Activated B cell treated with CpG ODN at 0.5 μM for 24 hours (primary cell): ENCODE results near the gene FAM136A. TPM values are rescaled to one million over a fixed set of nuclear protein-coding genes. Genes with fewer than 3 reads are reported as not detected.
"Not testable (repeated sequence)": the region's sequence is repeated elsewhere in the genome, so short reads cannot be mapped to it uniquely, and the experiment has no call there.

Experiments used
- ATAC-seq: fragments of 200-7000 bp; cut with Tn5 transposase; one replicate; pipeline ENCODE4 v1.10.0; 2021; ENCODE audit warnings: low read depth, mild to moderate bottlenecking, moderate library complexity
- CTCF ChIA-PET: fragments of 350-600 bp; sonication (Branson Sonifier 250); formaldehyde crosslinking; loops from one replicate; lab custom pipeline; 2021; ENCODE audit warnings: antibody characterized with exemption; lab: Charles Lee
- POLR2A ChIA-PET: fragments of 350-600 bp; sonication (Branson Sonifier 250); formaldehyde crosslinking; loops from one replicate; lab custom pipeline; 2021; ENCODE audit warnings: antibody characterized with exemption; lab: Charles Lee
- DNase-seq: peaks from one replicate; pipeline ENCODE4 v3.0.0; 2022
- H3K27ac Mint-ChIP-seq: one replicate; pipeline ENCODE4 v1.8.0; 2020; ENCODE audit warnings: mixed read lengths
- H3K27me3 Mint-ChIP-seq: one replicate; pipeline ENCODE4 v1.8.0; 2021; ENCODE audit warnings: mixed read lengths
- H3K36me3 Mint-ChIP-seq: one replicate; pipeline ENCODE4 v1.8.0; 2021; ENCODE audit warnings: low read depth, mixed read lengths
- H3K4me1 Mint-ChIP-seq: one replicate; pipeline ENCODE4 v1.8.0; 2021; ENCODE audit warnings: mixed read lengths
- H3K4me3 Mint-ChIP-seq: one replicate; pipeline ENCODE4 v1.8.0; 2020; ENCODE audit warnings: mild to moderate bottlenecking, mixed read lengths
- H3K9me3 Mint-ChIP-seq: one replicate; pipeline ENCODE4 v1.8.0; 2020; ENCODE audit warnings: mixed read lengths
- CTCF ChIP-seq: fragments of 200-600 bp; IDR thresholded peaks from one replicate; pipeline ENCODE4 v1.8.0; 2022; ENCODE audit warnings: antibody characterized with exemption, mild to moderate bottlenecking
- intact Hi-C: fragments of 100-400 bp; cut with micrococcal nuclease; formaldehyde crosslinking; loops from one replicate; pipeline ENCODE4 v1.15.1; 2024
- total RNA-seq: library from RNA; stranded (reverse); gene quantifications from 2 replicates; pipeline ENCODE4 v1.2.3, GENCODE V29; 2022

FAM136A gene
- total RNA-seq, 1 donor from 2014 or later: 38.9 TPM

- ATAC-seq: no peak
Observed at GRCh38 chr2:70282439-70282838, 19.4 kb downstream of the FAM136A start.

GRCh38 chr2:70280242-70280798 is 21.5 kb downstream of the FAM136A start:
- no peak for ATAC-seq
- POLR2A ChIA-PET: interaction anchor here (1.2 kb wide), 1 partner anchor 13 kb away, joined by 5 read pairs; the partner anchor contains the start of gene SNRPG
- CTCF ChIA-PET: no interaction called here
- no peak overlapping the region for H3K4me3 Mint-ChIP-seq
- no peaks in the 10 kb centered on the region for H3K27me3 Mint-ChIP-seq
- H3K36me3 Mint-ChIP-seq: peaks cover 78% of the 10 kb centered on the region
- H3K9me3 Mint-ChIP-seq: no peaks in the 10 kb centered on the region
- peaks cover 5% of the 10 kb centered on the region for H3K4me1 Mint-ChIP-seq
- no peak for TF ChIP-seq CTCF
- intact Hi-C loops: no loop called here
- DNase-seq: no peak
- no peak overlapping the region for H3K27ac Mint-ChIP-seq

More at GRCh38 chr2:70282439-70282838, 19.4 kb downstream of the FAM136A start:
- CTCF ChIA-PET: no interaction called here
- Mint-ChIP-seq H3K36me3 (peaks cover 81% of the 10 kb centered on the region), H3K4me1 (peaks cover 7% of the 10 kb centered on the region), H3K4me3 (no peak overlapping the region), H3K27me3 (no peaks in the 10 kb centered on the region), H3K27ac (no peak overlapping the region), H3K9me3 (no peaks in the 10 kb centered on the region)
- no peak for DNase-seq
- intact Hi-C loops: no loop called here
- POLR2A ChIA-PET: interaction anchor here (0.6 kb wide), 1 partner anchor 193 kb away, joined by 3 read pairs; no protein-coding TSS in a partner anchor
- TF ChIP-seq CTCF: no peak

GRCh38 chr2:70270323-70270722 is 31.5 kb downstream of the FAM136A start:
- Mint-ChIP-seq H3K4me3 (no peak overlapping the region), H3K9me3 (no peaks in the 10 kb centered on the region), H3K27me3 (no peaks in the 10 kb centered on the region), H3K27ac (no peak overlapping the region), H3K4me1 (no peaks in the 10 kb centered on the region), H3K36me3 (peaks cover 36% of the 10 kb centered on the region)
- no peak for DNase-seq
- CTCF ChIA-PET: no interaction called here
- intact Hi-C loops: no loop called here
- POLR2A ChIA-PET: no interaction called here
- no peak for ATAC-seq
- no peak for TF ChIP-seq CTCF

GRCh38 chr2:70269422-70270302 is 32.2 kb downstream of the FAM136A start:
- intact Hi-C loops, ATAC-seq, H3K27me3 Mint-ChIP-seq, H3K9me3 Mint-ChIP-seq, H3K4me3 Mint-ChIP-seq, H3K4me1 Mint-ChIP-seq, POLR2A ChIA-PET, CTCF ChIA-PET, DNase-seq, H3K27ac Mint-ChIP-seq: not testable (repeated sequence)
- peaks cover 30% of the 10 kb centered on the region for H3K36me3 Mint-ChIP-seq

GRCh38 chr2:70266925-70267324 is 34.9 kb downstream of the FAM136A start:
- CTCF ChIA-PET, intact Hi-C loops: not testable (repeated sequence)

GRCh38 chr2:70261501-70261900 is 40.4 kb downstream of the FAM136A start:
- intact Hi-C loops: loop anchor here (2.0 kb wide), 1 partner anchor 15 kb away; no protein-coding TSS in a partner anchor
- ATAC-seq (no peak), DNase-seq (no peak)
- ChIA-PET POLR2A (interaction anchor here (0.5 kb wide), 2 partner anchors 13 to 1193 kb away, joined by 4 read pairs; no protein-coding TSS in a partner anchor), CTCF (no interaction called here)
- no peak for TF ChIP-seq CTCF
- H3K4me3 Mint-ChIP-seq: no peak overlapping the region
- H3K27me3 Mint-ChIP-seq: no peaks in the 10 kb centered on the region
- peaks cover 39% of the 10 kb centered on the region for H3K36me3 Mint-ChIP-seq
- H3K4me1 Mint-ChIP-seq: peaks cover 13% of the 10 kb centered on the region
- no peak overlapping the region for H3K27ac Mint-ChIP-seq
- peaks cover 2% of the 10 kb centered on the region for H3K9me3 Mint-ChIP-seq

More at GRCh38 chr2:70266925-70267324, 34.9 kb downstream of the FAM136A start:
- peaks cover 38% of the 10 kb centered on the region for H3K36me3 Mint-ChIP-seq
- H3K4me3 Mint-ChIP-seq, ATAC-seq, H3K9me3 Mint-ChIP-seq, DNase-seq, POLR2A ChIA-PET, H3K27ac Mint-ChIP-seq, H3K4me1 Mint-ChIP-seq, H3K27me3 Mint-ChIP-seq: not testable (repeated sequence)
